GM21825 (cell line): ENCODE measurements around the gene MLLT10.

ENCODE experiments used
- ATAC-seq: cut with Tn5 transposase; IDR thresholded peaks from one replicate; pipeline ENCODE4 v1.9.1; 2021; ENCODE audit warnings: mild to moderate bottlenecking, moderate library complexity; ENCODE audit not compliant: unreplicated experiment

Gene MLLT10

GRCh38 chr10:21533467-21534279, at the start of gene MLLT10:
MLLT10 (plus strand) TSS chr10:21534232; CDS start chr10:21534645, 413 bp downstream.
- ATAC-seq: peak; percentile 85

GRCh38 chr10:21487416-21488180, 46.4 kb upstream of the MLLT10 start:
- ATAC-seq: no peak

- ATAC-seq: no peak
Observed at GRCh38 chr10:21488246-21488956, 45.6 kb upstream of the MLLT10 start.

GRCh38 chr10:21488957-21489446, 45.0 kb upstream of the MLLT10 start:
- ATAC-seq: no peak

- ATAC-seq: no peak
Observed at GRCh38 chr10:21490028-21490710, 43.9 kb upstream of the MLLT10 start.

- ATAC-seq: no peak
Observed at GRCh38 chr10:21490711-21491105, 43.3 kb upstream of the MLLT10 start.

- ATAC-seq: no peak
Observed at GRCh38 chr10:21492421-21492820, 41.6 kb upstream of the MLLT10 start.

GRCh38 chr10:21493784-21494183, 40.2 kb upstream of the MLLT10 start:
- ATAC-seq: no peak

GRCh38 chr10:21494191-21495001, 39.6 kb upstream of the MLLT10 start:
- ATAC-seq: no peak

GRCh38 chr10:21495002-21495751, 38.9 kb upstream of the MLLT10 start:
- ATAC-seq: no peak

GRCh38 chr10:21495752-21496342, 38.2 kb upstream of the MLLT10 start:
- peak; percentile 82 for ATAC-seq

- ATAC-seq: peak; percentile 42
Observed at GRCh38 chr10:21496343-21497176, 37.5 kb upstream of the MLLT10 start.

GRCh38 chr10:21497177-21497807, 36.7 kb upstream of the MLLT10 start:
- no peak for ATAC-seq

- ATAC-seq: no peak
Observed at GRCh38 chr10:21498377-21498776, 35.7 kb upstream of the MLLT10 start.

GRCh38 chr10:21498986-21499385, 35.0 kb upstream of the MLLT10 start:
- no peak for ATAC-seq

GRCh38 chr10:21499701-21500577, 34.1 kb upstream of the MLLT10 start:
- ATAC-seq: no peak

GRCh38 chr10:21500578-21500910, 33.5 kb upstream of the MLLT10 start:
- no peak for ATAC-seq
